ENCODE results near the gene ABCA12.

Gene ABCA12

DNA sequence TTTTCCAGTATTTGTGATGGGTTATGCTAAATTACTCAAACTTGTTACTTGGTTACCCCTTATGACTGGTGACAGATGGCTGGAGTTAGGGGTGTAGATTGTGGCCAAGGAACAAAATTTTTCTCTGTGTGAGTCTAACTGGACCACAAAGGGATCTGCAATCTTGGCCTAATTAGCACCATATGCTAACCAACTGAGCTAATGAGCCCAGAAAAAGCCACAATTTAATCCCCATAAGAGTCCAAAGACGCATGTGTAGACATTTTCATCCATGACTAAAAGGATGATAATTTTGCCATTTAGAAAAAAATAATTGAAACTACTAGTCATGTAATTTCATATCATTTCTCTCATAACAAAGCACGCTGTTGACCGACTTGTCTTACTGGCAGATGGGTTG lies 151.2 kb downstream of the ABCA12 start:
- no peak overlapping the region for H3K4me3 Mint-ChIP-seq
- H3K27me3 Mint-ChIP-seq, result peaks cover 13% of the 10 kb centered on the region
- no peak overlapping the region for H3K27ac Mint-ChIP-seq (ENCODE audit: low read depth)
- DNase-seq (ENCODE audit: low spot score in 2 of 2), result no peak
- no peak for ATAC-seq (replicated peaks; ENCODE audit: extremely low read depth, poor library complexity, severe bottlenecking)
- H3K4me1 Mint-ChIP-seq, result no peaks in the 10 kb centered on the region
- H3K36me3 Mint-ChIP-seq (ENCODE audit: insufficient read depth), result no peaks in the 10 kb centered on the region
- no peaks in the 10 kb centered on the region for H3K9me3 Mint-ChIP-seq

DNA sequence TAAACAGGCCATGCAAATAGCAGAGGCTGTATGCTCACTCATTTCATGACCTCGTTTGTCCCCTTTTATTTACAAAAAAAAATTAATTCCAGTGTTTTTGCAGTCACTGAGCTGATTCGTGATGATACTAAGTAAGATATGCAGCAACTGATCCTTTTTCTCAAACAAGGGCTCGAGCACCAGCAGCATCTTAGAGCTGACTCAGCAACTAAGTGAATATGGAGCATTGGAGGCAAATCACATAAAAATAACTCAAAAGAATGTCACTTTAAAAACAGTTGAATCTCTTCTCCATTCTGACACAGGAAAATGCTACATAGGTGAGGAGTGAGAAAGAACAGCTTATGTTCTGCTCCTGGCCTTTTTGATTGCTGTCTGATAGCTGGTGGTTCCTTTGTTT lies 152.8 kb downstream of the ABCA12 start:
- H3K4me1 Mint-ChIP-seq, result no peaks in the 10 kb centered on the region
- ATAC-seq (replicated peaks; ENCODE audit: extremely low read depth, poor library complexity, severe bottlenecking) (no peak), DNase-seq (ENCODE audit: low spot score in 2 of 2) (no peak)
- no peak overlapping the region for H3K27ac Mint-ChIP-seq (ENCODE audit: low read depth)
- peaks cover 13% of the 10 kb centered on the region for H3K27me3 Mint-ChIP-seq
- no peaks in the 10 kb centered on the region for H3K36me3 Mint-ChIP-seq (ENCODE audit: insufficient read depth)
- H3K9me3 Mint-ChIP-seq, result no peaks in the 10 kb centered on the region
- no peak overlapping the region for H3K4me3 Mint-ChIP-seq

DNA sequence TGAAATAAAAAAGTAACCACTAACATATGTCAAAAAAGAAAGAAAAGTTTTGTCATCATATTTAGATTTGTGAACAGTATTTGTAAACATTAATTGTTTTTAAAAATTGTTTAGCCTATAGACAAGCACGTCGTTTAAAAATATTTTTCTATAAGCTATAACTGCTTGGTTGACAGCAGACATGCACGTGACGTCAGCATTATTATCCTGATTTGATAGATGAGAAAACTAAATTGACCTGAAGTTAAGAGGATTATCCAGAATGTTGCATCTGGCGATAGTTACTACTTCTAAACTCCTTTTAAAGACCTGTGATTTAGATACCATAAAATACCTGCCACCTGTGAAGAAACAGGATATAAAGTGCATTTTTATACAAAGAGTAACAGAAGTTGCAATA lies 172.0 kb downstream of the ABCA12 start:
- no peak for ATAC-seq (replicated peaks; ENCODE audit: extremely low read depth, poor library complexity, severe bottlenecking)
- Mint-ChIP-seq H3K36me3 (ENCODE audit: insufficient read depth) (no peaks in the 10 kb centered on the region), H3K27me3 (peaks cover 10% of the 10 kb centered on the region), H3K4me1 (no peaks in the 10 kb centered on the region), H3K4me3 (no peak overlapping the region), H3K27ac (ENCODE audit: low read depth) (no peak overlapping the region), H3K9me3 (peaks cover 11% of the 10 kb centered on the region)
- no peak for DNase-seq (ENCODE audit: low spot score in 2 of 2)

DNA sequence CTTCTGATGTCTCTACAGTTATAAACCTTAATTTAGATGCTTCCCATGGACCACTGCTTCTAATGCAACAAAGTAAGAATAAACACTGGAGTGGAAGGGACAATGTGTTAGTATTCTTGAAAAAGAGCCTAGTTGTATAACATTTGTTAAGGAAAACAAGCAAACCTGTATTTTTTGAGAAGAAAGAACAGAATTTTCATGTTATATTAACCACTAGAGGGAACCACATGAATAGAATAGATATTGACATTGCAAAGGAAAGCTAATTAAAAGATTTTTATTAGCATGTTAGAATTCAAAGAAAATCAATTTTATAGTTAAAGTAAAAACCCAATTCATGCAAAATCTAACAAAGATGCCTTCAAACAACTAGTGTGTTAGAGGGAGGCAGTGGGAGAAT lies 177.7 kb downstream of the ABCA12 start:
- H3K36me3 Mint-ChIP-seq (ENCODE audit: insufficient read depth), result no peaks in the 10 kb centered on the region
- peaks cover 11% of the 10 kb centered on the region for H3K9me3 Mint-ChIP-seq
- no peak overlapping the region for H3K27ac Mint-ChIP-seq (ENCODE audit: low read depth)
- H3K4me1 Mint-ChIP-seq, result no peaks in the 10 kb centered on the region
- DNase-seq (ENCODE audit: low spot score in 2 of 2) (no peak), ATAC-seq (replicated peaks; ENCODE audit: extremely low read depth, poor library complexity, severe bottlenecking) (no peak)
- H3K4me3 Mint-ChIP-seq, result no peak overlapping the region
- H3K27me3 Mint-ChIP-seq, result peaks cover 10% of the 10 kb centered on the region

DNA sequence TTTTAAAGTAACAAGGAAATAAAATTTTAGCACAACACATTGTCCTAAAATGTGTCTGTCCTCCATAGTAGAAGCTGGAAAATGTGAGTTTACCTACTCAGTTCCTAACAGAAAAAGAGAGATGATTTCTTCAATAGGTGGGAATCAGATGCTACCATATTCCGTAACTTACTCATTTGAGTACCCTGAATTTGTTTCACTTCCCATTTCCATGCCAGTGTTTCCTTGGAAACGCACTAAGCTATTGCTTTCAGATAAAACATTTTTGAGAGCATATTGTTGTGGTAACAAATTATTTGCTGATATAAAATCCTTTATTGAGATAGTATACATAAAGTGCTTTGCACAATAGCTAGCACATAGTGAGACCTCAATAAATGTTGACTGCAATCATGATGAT lies 191.5 kb downstream of the ABCA12 start:
- Mint-ChIP-seq H3K4me3 (no peak overlapping the region), H3K36me3 (ENCODE audit: insufficient read depth) (no peaks in the 10 kb centered on the region), H3K27ac (ENCODE audit: low read depth) (no peak overlapping the region), H3K4me1 (no peaks in the 10 kb centered on the region), H3K9me3 (no peaks in the 10 kb centered on the region), H3K27me3 (peaks cover 2% of the 10 kb centered on the region)
- DNase-seq (ENCODE audit: low spot score in 2 of 2) (no peak), ATAC-seq (replicated peaks; ENCODE audit: extremely low read depth, poor library complexity, severe bottlenecking) (no peak)

DNA sequence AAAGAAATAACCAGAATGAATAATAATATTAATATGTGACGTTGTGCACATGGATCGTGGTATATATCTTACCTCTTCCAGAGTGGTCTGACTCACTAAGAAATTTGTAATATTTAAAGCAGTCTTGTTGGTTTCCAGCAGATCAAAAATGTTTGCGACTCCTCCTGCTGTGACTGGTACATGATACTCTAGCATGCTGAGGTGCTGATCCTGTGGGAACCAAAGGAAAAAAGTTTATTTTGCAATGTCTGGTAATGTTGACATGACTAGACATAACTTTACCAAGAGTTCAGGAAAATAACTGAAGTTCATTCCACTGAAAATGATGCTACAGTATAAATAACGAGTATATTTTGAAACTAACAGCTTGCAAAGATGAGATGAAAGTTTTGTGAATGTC lies 204.4 kb downstream of the ABCA12 start:
- DNase-seq (ENCODE audit: low spot score in 2 of 2), result no peak
- H3K27ac Mint-ChIP-seq (ENCODE audit: low read depth), result no peak overlapping the region
- no peaks in the 10 kb centered on the region for H3K27me3 Mint-ChIP-seq
- no peaks in the 10 kb centered on the region for H3K9me3 Mint-ChIP-seq
- H3K36me3 Mint-ChIP-seq (ENCODE audit: insufficient read depth), result no peaks in the 10 kb centered on the region
- H3K4me3 Mint-ChIP-seq, result no peak overlapping the region
- no peak for ATAC-seq (replicated peaks; ENCODE audit: extremely low read depth, poor library complexity, severe bottlenecking)
- no peaks in the 10 kb centered on the region for H3K4me1 Mint-ChIP-seq

DNA sequence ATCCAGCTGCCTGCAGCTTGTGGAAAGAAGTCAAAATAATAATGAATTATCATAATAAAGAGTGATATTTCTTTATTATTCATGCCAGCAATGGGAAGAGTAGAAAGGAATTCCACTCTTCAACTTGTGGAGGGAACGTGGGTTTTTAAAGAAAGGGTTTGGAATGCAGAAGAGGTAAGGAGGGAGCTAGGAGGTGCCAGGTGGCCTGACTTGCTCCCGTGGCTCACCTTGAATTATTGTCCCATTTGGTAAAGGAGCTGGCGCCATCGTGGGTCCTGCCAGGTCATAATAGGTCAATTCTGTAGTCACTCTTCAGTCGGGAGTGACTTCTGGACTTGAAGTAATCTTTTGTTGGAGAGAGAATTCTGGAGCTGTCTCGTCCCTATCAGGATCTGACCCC lies 233.8 kb downstream of the ABCA12 start:
- no peaks in the 10 kb centered on the region for H3K36me3 Mint-ChIP-seq (ENCODE audit: insufficient read depth)
- H3K4me3 Mint-ChIP-seq, result no peak overlapping the region

DNA sequence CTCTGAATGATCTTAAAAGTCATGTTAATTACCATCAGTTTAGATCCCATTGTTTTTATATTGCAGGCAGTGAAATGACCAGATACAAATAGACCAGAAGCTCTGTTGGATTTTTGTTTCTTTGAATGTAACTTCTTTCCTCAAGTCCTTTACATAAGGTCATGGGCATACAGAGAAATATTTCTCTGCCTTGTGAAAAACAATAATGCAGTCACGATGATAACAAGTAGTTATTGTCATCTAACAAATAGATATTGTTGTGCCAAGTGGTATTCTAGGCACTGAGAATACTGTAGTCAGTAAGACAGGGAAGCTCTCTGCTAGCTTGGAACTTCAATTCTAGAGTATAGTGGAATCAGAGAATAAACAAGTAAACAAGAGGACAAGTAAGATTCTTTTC lies 234.2 kb downstream of the ABCA12 start:
- Mint-ChIP-seq H3K36me3 (ENCODE audit: insufficient read depth) (no peaks in the 10 kb centered on the region), H3K27me3 (no peaks in the 10 kb centered on the region), H3K4me1 (no peaks in the 10 kb centered on the region)

More for the DNA sequence above, 233.8 kb downstream of the ABCA12 start:
- ATAC-seq (replicated peaks; ENCODE audit: extremely low read depth, poor library complexity, severe bottlenecking), result no peak
- Mint-ChIP-seq H3K27me3 (no peaks in the 10 kb centered on the region), H3K9me3 (no peaks in the 10 kb centered on the region), H3K4me1 (no peaks in the 10 kb centered on the region), H3K27ac (ENCODE audit: low read depth) (no peak overlapping the region)
- DNase-seq (ENCODE audit: low spot score in 2 of 2), result no peak

DNA sequence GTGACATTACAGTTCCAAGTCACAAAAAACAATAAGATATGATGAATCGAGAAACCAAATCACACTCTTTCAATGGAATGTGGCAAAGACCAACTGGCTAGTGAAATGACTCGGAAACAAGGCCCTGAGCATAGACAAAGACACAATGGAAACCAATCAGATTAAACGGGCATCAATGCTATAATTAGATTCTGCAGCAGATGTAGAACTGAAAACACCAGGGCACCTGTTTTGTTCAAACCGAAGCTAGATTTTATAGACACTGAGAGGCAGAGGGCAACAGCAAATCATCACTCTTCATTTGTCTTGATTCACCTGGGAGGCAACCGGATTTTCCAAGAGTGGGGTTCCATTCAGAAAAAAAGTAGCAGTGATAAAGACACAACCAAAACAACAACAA lies 236.1 kb downstream of the ABCA12 start:
- H3K4me3 Mint-ChIP-seq, result no peak overlapping the region
- no peak overlapping the region for H3K27ac Mint-ChIP-seq (ENCODE audit: low read depth)
- no peaks in the 10 kb centered on the region for H3K27me3 Mint-ChIP-seq

More for the DNA sequence above, 234.2 kb downstream of the ABCA12 start:
- Mint-ChIP-seq H3K9me3 (no peaks in the 10 kb centered on the region), H3K27ac (ENCODE audit: low read depth) (no peak overlapping the region), H3K4me3 (no peak overlapping the region)
- no peak for DNase-seq (ENCODE audit: low spot score in 2 of 2)
- no peak for ATAC-seq (replicated peaks; ENCODE audit: extremely low read depth, poor library complexity, severe bottlenecking)

DNA sequence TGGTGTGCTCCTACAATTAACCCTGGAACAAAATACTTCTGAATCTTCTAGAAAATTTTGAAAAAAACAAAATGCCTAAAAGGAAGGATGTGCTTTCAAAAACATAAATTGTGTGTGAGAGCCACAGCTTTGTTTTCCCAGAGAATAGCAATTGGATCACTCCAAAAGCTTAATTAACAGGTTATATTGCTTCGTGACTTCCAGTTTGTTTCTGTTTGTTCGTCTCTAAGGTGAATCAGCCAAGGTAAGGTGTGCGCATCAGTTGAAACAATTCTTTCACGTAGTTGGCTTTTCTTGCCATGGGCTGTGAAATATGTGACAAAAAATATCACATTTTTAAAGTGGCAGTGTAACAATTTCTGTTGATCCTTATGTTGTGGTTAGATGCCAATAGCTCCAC lies 238.7 kb downstream of the ABCA12 start:
- Mint-ChIP-seq H3K4me1 (no peaks in the 10 kb centered on the region), H3K27ac (ENCODE audit: low read depth) (no peak overlapping the region), H3K36me3 (ENCODE audit: insufficient read depth) (peaks cover 2% of the 10 kb centered on the region), H3K9me3 (no peaks in the 10 kb centered on the region), H3K4me3 (no peak overlapping the region), H3K27me3 (peaks cover 9% of the 10 kb centered on the region)
- no peak for DNase-seq (ENCODE audit: low spot score in 2 of 2)
- ATAC-seq (replicated peaks; ENCODE audit: extremely low read depth, poor library complexity, severe bottlenecking), result no peak

More for the DNA sequence above, 236.1 kb downstream of the ABCA12 start:
- ATAC-seq (replicated peaks; ENCODE audit: extremely low read depth, poor library complexity, severe bottlenecking) (no peak), DNase-seq (ENCODE audit: low spot score in 2 of 2) (no peak)
- no peaks in the 10 kb centered on the region for H3K9me3 Mint-ChIP-seq
- no peaks in the 10 kb centered on the region for H3K4me1 Mint-ChIP-seq
- H3K36me3 Mint-ChIP-seq (ENCODE audit: insufficient read depth), result peaks cover 2% of the 10 kb centered on the region

DNA sequence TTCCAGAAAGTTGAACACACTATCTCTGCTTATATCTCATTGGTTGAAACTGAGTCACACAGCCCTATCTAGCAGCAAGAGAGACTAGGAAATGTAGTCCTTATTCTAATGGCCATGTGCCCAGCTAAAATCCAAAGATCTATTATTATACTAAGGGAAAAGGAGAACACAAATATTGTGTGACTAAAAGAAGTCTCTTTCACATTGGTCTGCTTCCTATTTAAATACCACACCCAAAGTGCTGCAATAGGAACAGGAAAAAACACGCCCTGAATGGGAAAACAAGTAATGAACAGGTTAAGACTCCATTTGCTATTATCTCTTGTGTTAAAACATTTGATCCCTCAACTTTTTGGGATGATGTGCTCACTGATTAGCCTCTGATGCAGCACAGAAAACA lies 242.2 kb downstream of the ABCA12 start:
- Mint-ChIP-seq H3K4me3 (no peak overlapping the region), H3K36me3 (ENCODE audit: insufficient read depth) (peaks cover 2% of the 10 kb centered on the region), H3K4me1 (no peaks in the 10 kb centered on the region), H3K27ac (ENCODE audit: low read depth) (no peak overlapping the region), H3K9me3 (no peaks in the 10 kb centered on the region), H3K27me3 (peaks cover 16% of the 10 kb centered on the region)
- ATAC-seq (replicated peaks; ENCODE audit: extremely low read depth, poor library complexity, severe bottlenecking) (no peak), DNase-seq (ENCODE audit: low spot score in 2 of 2) (no peak)

DNA sequence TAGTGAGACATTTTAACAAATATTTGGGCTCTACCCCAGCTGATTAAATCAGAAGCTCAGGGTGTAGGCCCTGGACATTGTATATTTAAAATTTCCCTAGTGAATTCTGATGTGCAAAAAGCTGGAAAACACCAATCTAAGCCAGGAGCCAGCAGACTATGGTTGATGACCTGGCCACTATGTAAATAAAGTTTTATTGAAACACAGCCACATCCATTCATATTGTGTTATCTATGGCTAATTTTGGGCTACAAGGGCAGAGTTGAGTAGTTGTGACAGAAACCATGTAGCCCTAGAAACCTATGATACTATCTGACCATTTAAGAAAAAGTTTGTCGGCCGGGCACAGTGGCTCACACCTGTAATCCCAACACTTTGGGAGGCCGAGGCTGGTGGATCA lies 243.0 kb downstream of the ABCA12 start:
- Mint-ChIP-seq H3K27me3 (peaks cover 16% of the 10 kb centered on the region), H3K9me3 (no peaks in the 10 kb centered on the region), H3K27ac (ENCODE audit: low read depth) (no peak overlapping the region), H3K36me3 (ENCODE audit: insufficient read depth) (peaks cover 2% of the 10 kb centered on the region), H3K4me3 (no peak overlapping the region), H3K4me1 (no peaks in the 10 kb centered on the region)
- DNase-seq (ENCODE audit: low spot score in 2 of 2) (no peak), ATAC-seq (replicated peaks; ENCODE audit: extremely low read depth, poor library complexity, severe bottlenecking) (no peak)

DNA sequence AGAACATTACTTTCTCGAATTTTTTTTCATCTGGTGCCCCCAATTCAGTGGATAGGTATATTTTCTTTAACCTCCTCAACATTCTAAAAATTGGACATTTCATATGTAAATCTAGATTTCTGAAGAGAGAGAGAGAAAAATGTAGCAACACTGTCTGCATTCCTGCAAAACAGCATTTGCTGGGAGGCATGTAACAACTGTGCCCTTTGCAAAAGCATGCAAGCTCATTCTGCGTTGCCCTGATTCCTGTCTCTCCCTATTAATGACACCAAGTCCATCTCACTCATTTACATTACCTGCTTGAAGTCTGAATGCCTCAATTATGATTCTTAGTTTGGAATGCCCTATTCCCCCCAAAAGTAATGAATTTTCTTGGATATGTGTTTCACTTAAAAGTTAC lies 249.1 kb downstream of the ABCA12 start:
- Mint-ChIP-seq H3K27me3 (peaks cover 17% of the 10 kb centered on the region), H3K4me1 (no peaks in the 10 kb centered on the region), H3K4me3 (no peak overlapping the region), H3K36me3 (ENCODE audit: insufficient read depth) (no peaks in the 10 kb centered on the region), H3K9me3 (no peaks in the 10 kb centered on the region), H3K27ac (ENCODE audit: low read depth) (no peak overlapping the region)
- ATAC-seq (replicated peaks; ENCODE audit: extremely low read depth, poor library complexity, severe bottlenecking), result no peak
- DNase-seq (ENCODE audit: low spot score in 2 of 2), result no peak

DNA sequence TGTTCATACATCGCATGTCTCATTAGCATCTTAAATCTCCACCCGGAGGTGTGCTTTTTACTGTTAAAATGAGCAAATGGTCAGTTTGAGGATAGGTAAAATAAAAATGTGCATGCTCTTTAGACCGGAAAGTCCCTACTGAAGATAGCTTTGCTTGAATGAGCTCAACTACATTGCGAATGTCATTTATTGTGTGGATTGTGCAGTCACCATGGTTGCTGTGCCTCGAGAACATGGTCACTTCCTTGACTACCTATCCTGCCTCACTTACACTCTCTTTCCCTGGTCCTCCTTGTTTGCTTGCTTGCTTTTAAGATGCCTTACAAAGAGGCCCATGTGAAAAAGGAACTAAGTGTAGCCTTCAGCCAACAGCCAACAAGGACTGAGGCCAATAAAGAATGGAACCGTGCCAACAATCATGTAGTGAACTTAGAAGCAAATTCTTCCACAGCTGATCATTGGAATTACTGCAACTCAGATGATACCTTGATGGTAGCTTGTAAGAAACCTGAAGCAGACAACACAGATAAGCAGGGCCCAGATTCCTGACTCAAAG lies 256.7 kb downstream of the ABCA12 start:
- no peak for ATAC-seq (replicated peaks; ENCODE audit: extremely low read depth, poor library complexity, severe bottlenecking)
- H3K4me3 Mint-ChIP-seq, result no peak overlapping the region
- H3K36me3 Mint-ChIP-seq (ENCODE audit: insufficient read depth), result no peaks in the 10 kb centered on the region
- DNase-seq (ENCODE audit: low spot score in 2 of 2), result no peak
- no peak overlapping the region for H3K27ac Mint-ChIP-seq (ENCODE audit: low read depth)
- no peaks in the 10 kb centered on the region for H3K9me3 Mint-ChIP-seq
- no peaks in the 10 kb centered on the region for H3K4me1 Mint-ChIP-seq
- peaks cover 10% of the 10 kb centered on the region for H3K27me3 Mint-ChIP-seq
